LHCN-M2 (cell line): ENCODE results near the gene ATG4D. TPM values are rescaled to one million over a fixed set of nuclear protein-coding genes. Genes with fewer than 3 reads are reported as not detected.
A peak's percentile ranks its signal among the peaks of the same experiment; 100 is the strongest.
"Not testable (repeated sequence)": the region's sequence is repeated elsewhere in the genome, so short reads cannot be mapped to it uniquely, and the experiment has no call there.

ENCODE experiments used
- DNase-seq: peaks from one replicate; pipeline ENCODE4 v3.0.0-alpha.2; 2012; ENCODE audit warnings: low read depth
- total RNA-seq: library from RNA; depleted of rRNA; stranded (reverse); fragments of >200 nt; gene quantifications from 2 replicates; pipeline ENCODE4 v1.2.3, GENCODE V29; 2014

The ATG4D gene
- total RNA-seq, 1 experiment from 2014 or later, result 35.0 TPM

GRCh38 chr19:10519421-10519820 is 24.3 kb upstream of the ATG4D start:
- no peak for DNase-seq

- no peak for DNase-seq
These were observed 22.9 kb upstream of the ATG4D start for GRCh38 chr19:10520652-10521318.

GRCh38 chr19:10521461-10522171 is 22.1 kb upstream of the ATG4D start:
- DNase-seq, result no peak

GRCh38 chr19:10523135-10523636 is 20.5 kb upstream of the ATG4D start:
- no peak for DNase-seq

- no peak for DNase-seq
These were observed 18.1 kb upstream of the ATG4D start for GRCh38 chr19:10525636-10526035.

- not testable (repeated sequence) for DNase-seq
These were observed 16.8 kb upstream of the ATG4D start for GRCh38 chr19:10526887-10527286.

GRCh38 chr19:10532457-10532856 is 11.2 kb upstream of the ATG4D start:
- DNase-seq, result no peak

- DNase-seq, result peak; percentile 55
These were observed 9.9 kb upstream of the ATG4D start for GRCh38 chr19:10533646-10534386.

- DNase-seq, result no peak
These were observed 8.1 kb upstream of the ATG4D start for GRCh38 chr19:10535613-10536012.

- no peak for DNase-seq
These were observed 6.0 kb upstream of the ATG4D start for GRCh38 chr19:10537668-10538067.

GRCh38 chr19:10538204-10538983 is 5.3 kb upstream of the ATG4D start:
- no peak for DNase-seq

- DNase-seq, result not testable (repeated sequence)
These were observed 4.7 kb upstream of the ATG4D start for GRCh38 chr19:10539016-10539415.

GRCh38 chr19:10543059-10543419 is 665 bp upstream of the ATG4D start:
- DNase-seq, result no peak

- DNase-seq, result no peak
These were observed 593 bp downstream of the ATG4D start for GRCh38 chr19:10544242-10544752.

GRCh38 chr19:10544753-10545251 is 1.1 kb downstream of the ATG4D start:
- DNase-seq, result no peak

- DNase-seq, result no peak
These were observed 3.1 kb downstream of the ATG4D start for GRCh38 chr19:10546817-10547216.

- no peak for DNase-seq
These were observed 5.1 kb downstream of the ATG4D start for GRCh38 chr19:10548746-10549276.

- DNase-seq, result no peak
These were observed 6.0 kb downstream of the ATG4D start for GRCh38 chr19:10549733-10550132.

- no peak for DNase-seq
These were observed 6.6 kb downstream of the ATG4D start for GRCh38 chr19:10550336-10550735.

GRCh38 chr19:10551006-10551405 is 7.3 kb downstream of the ATG4D start:
- DNase-seq, result not testable (repeated sequence)
